Erythroblast (primary cell): ENCODE data around the gene ELAC2.

Experiments
- GATA1 ChIP-seq: IDR thresholded peaks from 2 replicates; pipeline ENCODE4 v1.6.1; 2011; ENCODE audit warnings: low read depth, mild to moderate bottlenecking, control low read depth, low read length, moderate library complexity
- POLR2A ChIP-seq: IDR thresholded peaks from 2 replicates; pipeline ENCODE4 v1.6.1; 2011; ENCODE audit warnings: mild to moderate bottlenecking, low read length

DNA sequence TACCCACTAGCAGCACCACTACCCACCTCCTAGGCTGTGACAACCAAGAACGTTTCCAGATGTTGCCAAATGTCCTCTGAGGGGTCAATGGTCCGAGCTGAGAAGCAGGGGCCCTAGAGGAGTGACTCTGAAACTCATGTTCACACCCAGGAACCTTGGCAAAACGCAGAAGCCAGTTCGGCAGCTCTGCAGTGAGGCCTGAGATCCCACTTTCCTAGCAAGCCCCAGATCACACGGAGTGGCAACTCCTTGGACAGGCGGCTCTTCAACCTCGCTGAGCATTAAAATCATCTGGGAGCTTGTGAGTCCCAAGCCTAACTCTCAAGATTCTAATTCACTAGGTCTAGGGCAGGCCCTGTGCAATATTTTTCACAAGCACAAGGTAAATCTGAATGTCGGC lies 17.3 kb downstream of the ELAC2 start:
- TF ChIP-seq POLR2A: no peak
- TF ChIP-seq GATA1: no peak
